AG09319 (cell line): ENCODE measurements around the gene NRF1.

Experiments
- DNase-seq: peaks from one replicate; pipeline ENCODE4 v3.0.0-alpha.2; 2010; ENCODE audit warnings: low read depth; ENCODE audit errors: extremely low read depth
- TF ChIP-seq, protein P1 (sequence below): IDR thresholded peaks from 2 replicates; pipeline ENCODE4 v1.5.1; 2011; ENCODE audit warnings: low read depth, mild to moderate bottlenecking, inconsistent platforms, low read length, moderate library complexity

Gene NRF1

DNA sequence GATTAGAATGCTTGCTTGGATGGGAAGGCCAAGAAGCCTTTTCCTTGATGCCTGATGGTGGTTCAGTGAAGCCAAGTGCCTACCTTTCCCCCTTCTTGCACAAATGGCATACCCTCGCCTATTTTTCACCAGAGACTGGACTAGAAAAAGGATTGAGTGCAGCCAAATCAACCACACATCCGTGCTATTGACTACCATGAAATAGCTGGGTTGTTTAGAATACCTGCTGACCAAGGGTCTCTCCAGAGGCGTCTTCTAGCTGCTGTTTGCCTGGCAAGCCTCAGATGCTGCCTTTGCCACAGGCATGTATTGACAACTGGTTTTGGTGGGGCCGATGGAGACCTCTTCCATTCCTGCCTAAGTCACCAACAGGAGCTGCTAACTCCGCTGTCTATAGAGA is 146.5 kb downstream of the NRF1 start:
- TF ChIP-seq, protein P1, sequence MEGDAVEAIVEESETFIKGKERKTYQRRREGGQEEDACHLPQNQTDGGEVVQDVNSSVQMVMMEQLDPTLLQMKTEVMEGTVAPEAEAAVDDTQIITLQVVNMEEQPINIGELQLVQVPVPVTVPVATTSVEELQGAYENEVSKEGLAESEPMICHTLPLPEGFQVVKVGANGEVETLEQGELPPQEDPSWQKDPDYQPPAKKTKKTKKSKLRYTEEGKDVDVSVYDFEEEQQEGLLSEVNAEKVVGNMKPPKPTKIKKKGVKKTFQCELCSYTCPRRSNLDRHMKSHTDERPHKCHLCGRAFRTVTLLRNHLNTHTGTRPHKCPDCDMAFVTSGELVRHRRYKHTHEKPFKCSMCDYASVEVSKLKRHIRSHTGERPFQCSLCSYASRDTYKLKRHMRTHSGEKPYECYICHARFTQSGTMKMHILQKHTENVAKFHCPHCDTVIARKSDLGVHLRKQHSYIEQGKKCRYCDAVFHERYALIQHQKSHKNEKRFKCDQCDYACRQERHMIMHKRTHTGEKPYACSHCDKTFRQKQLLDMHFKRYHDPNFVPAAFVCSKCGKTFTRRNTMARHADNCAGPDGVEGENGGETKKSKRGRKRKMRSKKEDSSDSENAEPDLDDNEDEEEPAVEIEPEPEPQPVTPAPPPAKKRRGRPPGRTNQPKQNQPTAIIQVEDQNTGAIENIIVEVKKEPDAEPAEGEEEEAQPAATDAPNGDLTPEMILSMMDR: no peak
- DNase-seq: no peak

DNA sequence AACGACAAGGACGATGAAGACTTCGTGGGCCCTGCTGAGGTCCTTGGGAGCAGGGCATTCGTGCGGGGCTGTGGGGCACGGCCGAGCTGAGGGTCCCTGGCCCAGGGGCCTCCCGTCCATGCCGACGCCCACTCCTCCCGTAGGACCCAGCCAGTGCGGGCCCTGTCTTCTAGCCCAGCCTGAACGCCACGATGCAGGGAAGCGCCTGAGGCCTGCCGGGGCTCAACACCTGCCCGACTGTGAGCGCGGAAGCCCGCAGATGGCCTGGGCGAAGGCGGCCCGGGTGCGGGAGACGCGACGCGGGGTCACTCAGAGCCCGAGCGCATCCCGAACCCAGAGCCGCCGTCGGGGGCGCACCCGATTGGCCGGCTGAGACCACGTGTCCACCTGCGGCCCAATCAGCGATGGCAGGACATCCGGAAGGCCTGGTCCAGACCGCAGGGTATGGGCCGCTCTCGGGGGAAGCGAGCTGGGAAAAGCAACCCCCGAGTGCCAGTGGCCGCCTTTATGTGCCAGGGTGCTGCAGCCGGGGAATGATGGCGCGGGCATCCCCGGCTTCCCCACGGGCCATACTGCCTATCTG is 151.0 kb downstream of the NRF1 start:
- TF ChIP-seq, protein P1: no peak
- no peak for DNase-seq

DNA sequence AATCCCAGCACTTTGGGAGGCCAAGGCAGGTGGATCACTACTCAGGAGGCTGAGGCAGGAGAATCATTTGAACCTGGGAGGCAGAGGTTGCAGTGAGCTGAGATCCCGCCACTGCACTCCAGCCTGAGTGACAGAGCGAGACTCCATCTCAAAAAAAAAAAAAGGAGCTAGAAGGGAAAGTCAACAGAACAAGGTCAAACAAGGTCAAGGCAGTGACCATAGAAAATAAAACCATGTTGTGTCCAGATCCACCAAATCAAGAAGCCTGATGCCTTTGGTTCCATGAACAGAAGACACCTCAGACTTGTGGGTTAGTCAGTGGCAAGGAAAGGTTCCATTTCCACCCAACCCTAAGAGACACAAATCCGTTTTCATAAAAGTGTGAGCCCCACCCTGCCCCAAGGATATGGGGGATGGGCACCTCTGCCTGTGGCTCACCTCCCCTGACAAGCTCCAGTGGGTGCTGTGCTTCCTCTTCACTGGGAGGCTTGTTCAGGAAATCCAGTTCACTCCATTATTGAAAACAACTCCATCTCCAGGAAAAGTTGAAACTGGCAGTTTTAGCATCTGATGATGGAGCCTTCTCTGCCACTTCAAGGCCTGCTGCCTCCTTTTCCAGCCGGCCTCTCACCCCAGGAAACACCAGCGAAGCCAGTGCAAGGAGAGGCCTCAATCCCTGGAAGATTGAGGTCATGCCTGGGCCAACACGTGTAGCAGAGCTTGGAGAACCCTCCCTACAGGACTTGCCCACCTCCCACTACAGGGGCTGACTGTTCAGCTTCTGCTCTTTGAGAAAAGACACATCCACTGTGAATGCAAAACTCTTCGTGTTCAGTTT is 152.9 kb downstream of the NRF1 start:
- TF ChIP-seq, protein P1: no peak
- DNase-seq: no peak

DNA sequence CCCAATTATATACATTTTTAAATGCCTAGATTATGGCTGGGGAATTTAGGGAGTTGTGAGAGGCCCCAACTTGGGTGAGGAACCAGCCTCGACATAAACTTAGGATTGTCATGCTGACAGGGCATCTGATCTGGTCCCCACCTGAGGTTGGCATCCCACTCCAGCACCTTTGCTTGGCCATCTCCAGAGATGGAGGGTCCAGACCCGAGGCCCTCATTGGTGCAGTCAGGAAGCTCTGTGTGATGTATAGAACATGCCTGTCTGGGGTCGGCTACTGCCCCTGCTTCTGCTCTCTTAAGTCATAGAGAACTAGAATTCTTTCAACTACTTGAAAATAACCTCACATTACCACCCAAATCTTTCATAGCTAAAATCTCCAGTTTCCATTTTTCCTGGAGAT is 153.8 kb downstream of the NRF1 start:
- DNase-seq: no peak
- TF ChIP-seq, protein P1: no peak

DNA sequence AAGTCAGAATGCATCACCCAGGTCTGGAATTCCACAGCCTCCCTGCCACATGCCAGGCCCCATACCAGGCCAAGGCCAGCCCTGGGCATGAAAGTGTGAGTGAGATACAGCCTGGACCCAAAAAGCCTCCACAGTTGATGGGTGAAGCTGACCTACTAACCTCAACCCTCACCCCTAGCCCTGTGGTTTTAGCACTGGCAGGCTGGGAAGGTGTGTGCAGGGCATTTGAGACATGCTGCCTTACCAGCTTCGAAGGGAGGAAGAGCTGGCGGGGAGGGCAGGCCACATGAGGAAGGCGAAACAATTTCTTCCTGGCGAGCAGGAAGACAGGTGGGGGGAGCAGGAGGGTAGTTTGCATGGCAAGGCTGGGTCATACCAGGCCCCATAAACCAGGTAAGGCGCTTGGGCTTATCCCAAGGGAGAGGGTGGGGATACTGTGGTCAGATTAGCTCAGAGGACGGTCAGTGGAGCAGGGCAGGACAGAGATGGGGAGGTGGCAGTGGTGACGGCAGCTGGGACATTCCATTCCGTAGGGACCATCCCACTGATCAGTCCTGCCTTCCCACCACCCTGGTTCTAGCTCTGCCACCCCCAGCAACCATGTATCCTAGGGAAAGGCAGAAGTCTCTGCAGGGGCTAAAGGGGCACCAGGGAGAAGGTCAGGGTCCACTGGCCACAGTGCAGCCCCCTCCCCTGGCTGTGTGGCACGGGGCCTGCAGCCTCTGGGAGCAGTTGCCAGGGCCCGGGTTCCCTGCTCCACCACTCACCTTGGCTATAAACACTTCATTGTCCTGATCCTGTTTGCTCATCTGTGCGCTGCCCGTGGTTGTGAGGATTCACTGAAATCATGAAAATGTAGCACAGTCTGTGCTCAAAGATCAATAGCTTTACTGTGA is 155.8 kb downstream of the NRF1 start:
- no peak for DNase-seq
- TF ChIP-seq, protein P1: no peak

DNA sequence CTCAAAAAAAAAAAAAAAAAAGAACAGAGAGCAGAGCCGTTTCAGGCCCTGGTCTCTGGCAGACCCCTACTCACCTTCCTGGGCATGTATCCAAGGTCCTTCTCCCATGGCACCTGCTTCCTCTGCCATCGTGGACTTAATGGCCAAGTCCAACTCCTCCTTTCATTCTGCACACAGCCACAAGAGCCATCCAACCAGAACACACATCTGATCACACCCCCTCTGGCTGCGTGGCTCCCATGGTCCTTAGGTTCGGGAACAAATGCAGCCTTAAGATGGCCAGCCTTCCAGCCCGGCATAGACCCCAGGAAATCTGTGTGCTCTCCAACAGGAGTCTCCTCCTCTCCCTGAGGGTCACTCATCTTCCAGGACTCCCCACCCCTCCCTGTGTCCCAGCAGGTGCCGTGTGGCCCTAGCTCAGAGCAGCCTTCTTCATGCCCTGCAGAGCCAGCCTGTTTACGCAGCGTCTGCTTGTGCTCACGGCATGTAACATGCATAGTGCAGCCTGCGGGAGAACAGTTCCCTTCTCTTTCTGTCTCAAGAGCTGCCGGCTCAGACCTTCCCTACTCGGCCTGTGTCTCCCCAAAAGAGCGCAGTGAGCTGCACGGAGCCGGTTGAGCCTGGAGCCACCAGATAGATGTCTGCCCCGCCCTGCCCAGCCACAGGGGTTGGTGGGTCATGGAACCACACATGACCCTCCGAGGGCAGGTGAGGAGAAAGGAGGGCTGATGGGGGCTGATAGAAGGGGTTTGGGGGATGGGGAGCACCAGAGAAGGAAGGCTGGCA is 157.3 kb downstream of the NRF1 start:
- TF ChIP-seq, protein P1: no peak
- DNase-seq: no peak
